NCI-H187 (cell line): ENCODE data around the gene AFAP1.

Source experiments
- DNase-seq, 2 experiments: peaks; one replicate each; lab custom pipeline; 2025; lab: John Stamatoyannopoulos, UW

Gene AFAP1

GRCh38 chr4:7915875-7916242 lies 23.8 kb downstream of the AFAP1 start:
- DNase-seq: no peak

- DNase-seq: no peak
Measured at GRCh38 chr4:7912826-7913225, 26.8 kb downstream of the AFAP1 start.

GRCh38 chr4:7910952-7911578 lies 28.6 kb downstream of the AFAP1 start:
- DNase-seq: no peak

GRCh38 chr4:7910263-7910896 lies 29.3 kb downstream of the AFAP1 start:
- DNase-seq: no peak

GRCh38 chr4:7909463-7910262 lies 30.0 kb downstream of the AFAP1 start:
- no peak for DNase-seq

- DNase-seq: no peak
Measured at GRCh38 chr4:7908668-7909067, 31.0 kb downstream of the AFAP1 start.

- DNase-seq: no peak
Measured at GRCh38 chr4:7907142-7907541, 32.5 kb downstream of the AFAP1 start.

- no peak for DNase-seq
Measured at GRCh38 chr4:7906171-7906701, 33.4 kb downstream of the AFAP1 start.

- no peak for DNase-seq
Measured at GRCh38 chr4:7904952-7905915, 34.4 kb downstream of the AFAP1 start.

GRCh38 chr4:7903791-7904516 lies 35.7 kb downstream of the AFAP1 start:
- peak in 1 of 2 experiments; percentile 29 for DNase-seq

- no peak for DNase-seq
Measured at GRCh38 chr4:7902826-7903225, 36.8 kb downstream of the AFAP1 start.

GRCh38 chr4:7902101-7902553 lies 37.5 kb downstream of the AFAP1 start:
- DNase-seq: no peak

- peak in 1 of 2 experiments; percentile 61 for DNase-seq
Measured at GRCh38 chr4:7901311-7901885, 38.3 kb downstream of the AFAP1 start.

- DNase-seq: no peak
Measured at GRCh38 chr4:7900334-7900909, 39.2 kb downstream of the AFAP1 start.

GRCh38 chr4:7899184-7899869 lies 40.3 kb downstream of the AFAP1 start:
- no peak for DNase-seq

- no peak for DNase-seq
Measured at GRCh38 chr4:7898385-7898784, 41.3 kb downstream of the AFAP1 start.

GRCh38 chr4:7897811-7898210 lies 41.9 kb downstream of the AFAP1 start:
- DNase-seq: no peak

- DNase-seq: no peak
Measured at GRCh38 chr4:7894677-7895181, 44.9 kb downstream of the AFAP1 start.

GRCh38 chr4:7894098-7894676 lies 45.5 kb downstream of the AFAP1 start:
- DNase-seq: no peak
